NCI-H748 treated with DMSO at 0.1 percent for 48 hours (cell line): ENCODE results near the gene DRICH1.
"Not testable (repeated sequence)": the region's sequence is repeated elsewhere in the genome, so short reads cannot be mapped to it uniquely, and the experiment has no call there.

ENCODE experiments used
- DNase-seq: peaks from one replicate; lab custom pipeline; 2025; lab: John Stamatoyannopoulos, UW

Gene DRICH1

DNA sequence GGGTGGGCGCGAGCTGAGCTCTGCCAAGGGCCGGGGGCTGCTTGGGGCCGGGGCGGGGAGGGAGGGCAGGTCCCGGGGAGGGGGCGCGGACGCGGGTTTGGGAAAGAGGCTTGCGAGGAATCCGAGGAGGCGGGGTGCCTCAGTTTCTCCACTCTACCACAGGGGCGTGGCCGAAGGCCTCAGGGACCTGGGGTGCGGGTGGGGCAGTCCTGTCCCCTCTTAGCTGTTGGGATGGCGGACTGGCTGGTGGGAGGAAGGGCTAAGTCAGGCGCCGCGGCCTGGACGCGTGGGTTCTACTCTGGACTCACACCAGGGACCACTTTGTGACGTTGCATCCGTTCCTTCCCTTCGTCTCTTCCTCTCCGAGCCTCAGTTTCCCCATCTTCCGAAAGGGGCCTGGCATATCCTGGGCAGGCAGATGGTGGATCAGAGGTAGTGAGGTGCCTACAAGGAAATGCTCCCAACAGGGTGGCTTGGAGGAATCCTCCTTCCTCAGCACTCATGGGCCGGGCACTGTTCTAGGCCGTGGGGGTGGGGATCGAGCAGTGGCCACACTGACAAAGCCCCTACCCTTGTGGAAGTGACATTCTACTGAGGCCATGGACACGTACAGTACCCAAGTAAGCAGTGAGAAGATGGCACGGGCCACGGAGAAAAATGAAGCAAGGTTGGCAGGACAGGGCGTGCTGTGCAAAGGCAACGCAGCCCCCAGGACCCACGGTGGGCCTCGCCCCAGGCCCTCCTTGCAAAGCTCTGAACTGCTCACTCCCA lies 65.2 kb downstream of the DRICH1 start:
- no peak for DNase-seq

GRCh38 chr22:23565915-23566704 lies 66.0 kb downstream of the DRICH1 start:
- no peak for DNase-seq

DNA sequence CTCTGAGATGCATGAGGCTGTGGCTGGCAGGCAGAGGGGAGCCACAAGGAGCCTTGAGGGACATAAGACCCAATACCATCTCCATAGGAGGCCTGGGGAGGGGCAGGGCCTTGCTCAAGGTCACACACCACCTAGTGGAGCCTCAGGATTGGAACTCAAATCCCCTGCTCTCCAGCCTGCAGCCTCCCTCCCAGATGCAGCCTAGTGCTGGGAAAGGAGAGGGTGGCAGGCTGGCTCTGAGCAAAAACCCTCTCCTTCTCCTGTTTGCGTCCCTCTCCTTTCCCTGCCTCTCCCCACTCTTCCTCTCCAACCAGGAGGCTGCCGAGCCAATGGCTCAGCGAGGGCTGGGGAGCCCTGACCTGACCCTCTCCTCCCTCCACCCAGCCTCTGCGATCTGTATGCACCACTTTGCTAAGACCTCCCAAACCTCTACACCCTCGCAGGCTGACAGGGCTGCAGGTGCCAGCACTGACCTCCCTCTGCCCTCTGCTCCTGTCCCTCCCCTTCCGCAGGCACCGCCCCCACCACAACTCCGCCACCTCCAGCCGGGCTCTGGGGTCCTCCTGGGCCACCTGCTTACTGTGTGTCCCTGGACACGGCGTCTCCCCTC lies 66.7 kb downstream of the DRICH1 start:
- DNase-seq = no peak

DNA sequence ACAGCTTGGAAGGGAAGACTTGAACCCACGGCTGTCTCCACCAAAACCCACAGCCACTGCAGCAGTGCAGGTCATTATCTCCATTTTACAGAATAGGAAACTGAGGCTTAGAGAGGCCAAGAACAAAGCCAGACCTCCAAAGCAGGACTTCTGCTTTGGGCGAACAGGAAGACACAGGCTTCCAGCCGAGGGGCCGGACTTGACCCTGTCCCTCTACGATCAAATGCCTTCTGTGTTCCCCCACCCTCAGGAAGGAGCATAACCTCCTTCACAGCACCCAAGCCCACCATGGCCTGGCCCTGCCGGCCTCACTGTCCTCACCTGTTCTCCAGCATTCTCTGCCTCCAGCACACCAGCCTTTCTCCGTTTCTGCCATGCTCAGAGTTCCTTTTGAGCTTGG lies 67.8 kb downstream of the DRICH1 start:
- no peak for DNase-seq

- no peak for DNase-seq
Measured at GRCh38 chr22:23563111-23563510, 69.0 kb downstream of the DRICH1 start.

DNA sequence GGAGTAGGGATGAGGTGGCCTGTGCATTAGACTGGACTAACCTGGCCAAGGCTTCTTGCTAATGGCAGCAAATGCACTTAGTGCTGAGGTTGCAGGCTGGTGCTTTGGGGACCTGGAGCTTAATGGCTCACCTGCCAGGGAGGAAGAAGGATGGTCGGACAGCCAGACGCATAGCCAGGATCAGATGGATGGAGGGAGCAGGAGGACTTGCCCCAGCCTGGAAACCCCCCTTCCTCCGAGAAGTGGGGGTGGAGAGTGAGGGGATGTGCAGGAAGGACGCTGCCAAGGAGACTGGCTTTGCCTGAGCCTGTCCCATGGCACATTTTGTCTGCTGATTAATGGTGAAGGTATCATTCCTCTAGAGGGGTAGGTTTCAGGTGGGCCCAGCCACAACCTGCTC lies 69.9 kb downstream of the DRICH1 start:
- no peak for DNase-seq

- not testable (repeated sequence) for DNase-seq
Measured at GRCh38 chr22:23561025-23561510, 71.1 kb downstream of the DRICH1 start.

- not testable (repeated sequence) for DNase-seq
Measured at GRCh38 chr22:23560215-23560614, 71.9 kb downstream of the DRICH1 start.
